ENCODE measurements around the gene HCFC1.

Gene HCFC1

GRCh38 chrX:153900831-153901752 lies 70.5 kb downstream of the HCFC1 start:
- no peak for DNase-seq

- DNase-seq: no peak
Measured at GRCh38 chrX:153897899-153898298, 73.7 kb downstream of the HCFC1 start.

Measured in NCI-H526 treated with DMSO at 0.1 percent for 48 hours (cell line).